Activated T-helper 1 cell treated with Interleukin-2 at 50 U/mL for 16 hours (primary cell): ENCODE results near the gene DSTYK.
"Not testable (repeated sequence)": the region's sequence is repeated elsewhere in the genome, so short reads cannot be mapped to it uniquely, and the experiment has no call there.

Experiments
- DNase-seq: peaks from one replicate; pipeline ENCODE4 v3.0.0-alpha.2; 2020; ENCODE audit warnings: low read depth

The DSTYK gene

GRCh38 chr1:205240118-205240517 lies 28.6 kb upstream of the DSTYK start:
- DNase-seq, result no peak

GRCh38 chr1:205239078-205239477 lies 27.6 kb upstream of the DSTYK start:
- no peak for DNase-seq

- DNase-seq, result no peak
Observed at GRCh38 chr1:205237526-205238484, 26.3 kb upstream of the DSTYK start.

- no peak for DNase-seq
Observed at GRCh38 chr1:205236951-205237475, 25.5 kb upstream of the DSTYK start.

- no peak for DNase-seq
Observed at GRCh38 chr1:205236526-205236925, 25.0 kb upstream of the DSTYK start.

- DNase-seq, result no peak
Observed at GRCh38 chr1:205235951-205236350, 24.4 kb upstream of the DSTYK start.

GRCh38 chr1:205233986-205234385 lies 22.5 kb upstream of the DSTYK start:
- not testable (repeated sequence) for DNase-seq

GRCh38 chr1:205232945-205233397 lies 21.5 kb upstream of the DSTYK start:
- DNase-seq, result no peak

- no peak for DNase-seq
Observed at GRCh38 chr1:205232127-205232820, 20.8 kb upstream of the DSTYK start.

GRCh38 chr1:205230982-205231381 lies 19.5 kb upstream of the DSTYK start:
- DNase-seq, result no peak

GRCh38 chr1:205229916-205230700 lies 18.6 kb upstream of the DSTYK start:
- DNase-seq, result no peak

- DNase-seq, result peak; percentile 60
Observed at GRCh38 chr1:205229399-205229871, 17.9 kb upstream of the DSTYK start.

- DNase-seq, result no peak
Observed at GRCh38 chr1:205228093-205228521, 16.6 kb upstream of the DSTYK start.

- peak; percentile 57 for DNase-seq
Observed at GRCh38 chr1:205227584-205228013, 16.1 kb upstream of the DSTYK start, which contains the start of gene TMCC2. Gene TMCC2 (plus strand): TSS chr1:205227946. CDS start chr1:205228565, 619 bp downstream.

- DNase-seq, result no peak
Observed at GRCh38 chr1:205226868-205227583, 15.5 kb upstream of the DSTYK start.

GRCh38 chr1:205225901-205226765 lies 14.6 kb upstream of the DSTYK start:
- no peak for DNase-seq

GRCh38 chr1:205224736-205225135 lies 13.2 kb upstream of the DSTYK start:
- no peak for DNase-seq

- no peak for DNase-seq
Observed at GRCh38 chr1:205220421-205220820, 8.9 kb upstream of the DSTYK start.

GRCh38 chr1:205217418-205217817 lies 5.9 kb upstream of the DSTYK start:
- DNase-seq, result no peak

- DNase-seq, result no peak
Observed at GRCh38 chr1:205216588-205216987, 5.1 kb upstream of the DSTYK start.
